GM06990 (cell line): ENCODE data around the gene PTGES.

Experiments
- DNase-seq: peaks from one replicate; pipeline ENCODE4 v3.0.0-alpha.2; 2011; ENCODE audit not compliant: insufficient read length; ENCODE audit errors: extremely low read depth
- H3K27me3 ChIP-seq: replicated peaks from 2 replicates; pipeline ENCODE4 v1.6.0; 2011; ENCODE audit warnings: low read length; ENCODE audit not compliant: control insufficient read depth, insufficient read depth
- H3K36me3 ChIP-seq: 2 replicates; pipeline ENCODE4 v1.5.1; 2011; ENCODE audit warnings: low read length; ENCODE audit not compliant: control insufficient read depth, insufficient read depth
- H3K4me3 ChIP-seq: replicated peaks from 2 replicates; pipeline ENCODE4 v1.5.1; 2011; ENCODE audit warnings: low read depth, mild to moderate bottlenecking, control low read depth, low read length
- TF ChIP-seq, protein P1 (sequence below): IDR thresholded peaks from 2 replicates; pipeline ENCODE4 v1.5.1; 2011; ENCODE audit warnings: low read length, control low read depth, mild to moderate bottlenecking, inconsistent platforms; ENCODE audit not compliant: insufficient read depth, poor library complexity, severe bottlenecking

The PTGES gene

GRCh38 chr9:129702589-129703520 is 50.0 kb downstream of the PTGES start:
- no peak for DNase-seq
- TF ChIP-seq, protein P1, sequence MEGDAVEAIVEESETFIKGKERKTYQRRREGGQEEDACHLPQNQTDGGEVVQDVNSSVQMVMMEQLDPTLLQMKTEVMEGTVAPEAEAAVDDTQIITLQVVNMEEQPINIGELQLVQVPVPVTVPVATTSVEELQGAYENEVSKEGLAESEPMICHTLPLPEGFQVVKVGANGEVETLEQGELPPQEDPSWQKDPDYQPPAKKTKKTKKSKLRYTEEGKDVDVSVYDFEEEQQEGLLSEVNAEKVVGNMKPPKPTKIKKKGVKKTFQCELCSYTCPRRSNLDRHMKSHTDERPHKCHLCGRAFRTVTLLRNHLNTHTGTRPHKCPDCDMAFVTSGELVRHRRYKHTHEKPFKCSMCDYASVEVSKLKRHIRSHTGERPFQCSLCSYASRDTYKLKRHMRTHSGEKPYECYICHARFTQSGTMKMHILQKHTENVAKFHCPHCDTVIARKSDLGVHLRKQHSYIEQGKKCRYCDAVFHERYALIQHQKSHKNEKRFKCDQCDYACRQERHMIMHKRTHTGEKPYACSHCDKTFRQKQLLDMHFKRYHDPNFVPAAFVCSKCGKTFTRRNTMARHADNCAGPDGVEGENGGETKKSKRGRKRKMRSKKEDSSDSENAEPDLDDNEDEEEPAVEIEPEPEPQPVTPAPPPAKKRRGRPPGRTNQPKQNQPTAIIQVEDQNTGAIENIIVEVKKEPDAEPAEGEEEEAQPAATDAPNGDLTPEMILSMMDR: no peak
- peaks cover 1% of the 10 kb centered on the region for H3K27me3 ChIP-seq
- no peak overlapping the region for H3K4me3 ChIP-seq
- no peaks in the 10 kb centered on the region for H3K36me3 ChIP-seq

DNA sequence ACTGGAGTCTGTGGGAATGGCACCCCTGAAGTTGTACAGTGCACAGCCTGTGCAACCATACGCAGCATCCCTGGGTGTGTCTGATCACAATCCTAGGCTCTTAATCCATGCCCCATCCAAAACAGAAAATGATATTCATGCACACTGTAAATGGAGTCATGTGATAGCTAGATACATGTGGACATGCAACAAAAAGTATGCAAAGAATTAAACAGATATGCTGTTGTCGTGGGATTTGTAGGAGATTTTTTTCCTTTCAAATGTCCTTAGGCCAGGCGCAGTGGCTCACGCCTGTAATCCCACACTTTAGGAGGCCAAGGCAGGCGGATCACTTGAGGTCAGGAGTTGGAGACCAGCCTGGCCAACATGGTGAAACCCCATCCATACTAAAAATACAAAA is 51.3 kb downstream of the PTGES start:
- Histone ChIP-seq H3K36me3 (no peaks in the 10 kb centered on the region), H3K4me3 (no peak overlapping the region), H3K27me3 (peaks cover 1% of the 10 kb centered on the region)
- TF ChIP-seq, protein P1: no peak
- no peak for DNase-seq

GRCh38 chr9:129701054-129701453 is 51.8 kb downstream of the PTGES start:
- TF ChIP-seq, protein P1: no peak
- H3K27me3 ChIP-seq: peaks cover 1% of the 10 kb centered on the region
- no peaks in the 10 kb centered on the region for H3K36me3 ChIP-seq
- no peak for DNase-seq
- no peak overlapping the region for H3K4me3 ChIP-seq

DNA sequence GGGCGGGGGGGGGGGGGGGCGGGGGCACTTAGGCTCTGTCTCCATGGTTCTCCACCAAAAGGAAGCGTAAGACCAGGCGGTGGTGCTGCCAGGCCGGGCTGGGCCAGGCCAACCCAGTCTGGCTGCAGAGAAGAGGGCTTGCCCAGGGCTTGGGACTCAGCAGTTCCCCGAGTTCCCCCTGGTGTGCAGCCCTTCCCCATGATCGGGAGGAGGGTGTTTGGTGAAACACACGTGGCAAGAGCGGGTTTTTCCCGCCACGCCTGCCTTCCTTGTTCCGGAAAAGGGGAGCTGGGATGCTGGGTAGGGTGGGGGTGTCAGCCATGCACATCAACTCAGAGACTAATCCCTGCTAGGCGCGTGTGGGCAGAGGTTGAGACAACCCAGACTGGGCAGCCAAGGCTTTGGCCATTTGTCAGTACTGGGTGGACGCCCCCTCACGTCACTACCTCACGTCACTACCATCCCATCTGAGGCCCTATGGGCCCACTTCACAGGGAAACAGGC is 54.5 kb downstream of the PTGES start:
- TF ChIP-seq, protein P1: no peak

GRCh38 chr9:129697656-129698253 is 55.1 kb downstream of the PTGES start:
- no peak for DNase-seq
- TF ChIP-seq, protein P1: no peak
- H3K36me3 ChIP-seq: no peaks in the 10 kb centered on the region
- H3K27me3 ChIP-seq: peaks cover 5% of the 10 kb centered on the region
- H3K4me3 ChIP-seq: no peak overlapping the region

More for the DNA sequence above, 54.5 kb downstream of the PTGES start:
- Histone ChIP-seq H3K4me3 (no peak overlapping the region), H3K36me3 (no peaks in the 10 kb centered on the region), H3K27me3 (peaks cover 5% of the 10 kb centered on the region)
- no peak for DNase-seq
